ENCODE results near the gene GNG4. TPM values are rescaled to one million over a fixed set of nuclear protein-coding genes. Genes with fewer than 3 reads are reported as not detected.
"Not testable (repeated sequence)": the region's sequence is repeated elsewhere in the genome, so short reads cannot be mapped to it uniquely, and the experiment has no call there.

Gene GNG4
- total RNA-seq, 1 experiment from 2014 or later, result 9.0 TPM

- DNase-seq (ENCODE audit: low spot score), result no peak
Observed at GRCh38 chr1:235586992-235587391, 62.6 kb downstream of the GNG4 start.

DNA sequence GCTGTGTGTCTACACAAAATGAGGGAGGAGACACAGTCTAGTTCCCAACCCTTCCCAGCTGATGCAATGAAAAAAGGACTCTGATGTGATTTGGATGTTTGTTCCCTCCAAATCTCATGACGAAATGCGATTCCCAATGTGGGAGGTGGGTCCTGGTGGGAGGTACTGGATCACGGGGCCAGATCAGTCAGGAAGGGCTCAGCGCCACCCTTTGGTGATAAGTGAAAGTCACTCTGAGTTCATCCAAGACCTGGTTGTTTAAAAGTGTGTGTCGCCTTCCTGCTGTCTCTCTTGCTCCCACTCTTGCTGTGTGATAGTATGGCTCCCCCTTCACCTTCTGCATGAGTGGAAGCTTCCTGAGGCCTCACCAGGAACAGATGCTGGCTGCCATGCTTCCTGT lies 63.2 kb downstream of the GNG4 start:
- no peak for DNase-seq (ENCODE audit: low spot score)

GRCh38 chr1:235584973-235585372 lies 64.6 kb downstream of the GNG4 start:
- no peak for DNase-seq (ENCODE audit: low spot score)

GRCh38 chr1:235583511-235584001 lies 66.0 kb downstream of the GNG4 start:
- no peak for DNase-seq (ENCODE audit: low spot score)

DNA sequence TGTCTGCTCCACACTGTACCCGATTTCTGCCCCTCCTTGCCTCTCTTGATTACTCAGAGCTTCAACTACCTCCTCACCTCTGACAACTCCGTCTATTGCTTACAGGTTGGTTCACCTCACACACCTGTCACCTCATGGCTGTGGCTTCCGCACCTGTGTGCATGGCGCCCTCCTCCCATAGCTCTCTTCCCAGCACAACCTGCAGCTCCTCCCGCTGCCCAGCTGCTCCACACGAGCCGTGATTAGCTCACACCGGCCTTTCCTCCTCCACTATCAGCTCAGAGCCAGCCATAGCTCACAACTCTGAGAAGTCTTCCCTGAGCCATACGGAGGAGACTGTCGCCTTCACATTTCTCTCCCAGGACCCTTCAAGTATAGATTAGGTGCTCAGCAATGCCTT lies 67.5 kb downstream of the GNG4 start:
- no peak for DNase-seq (ENCODE audit: low spot score)

DNA sequence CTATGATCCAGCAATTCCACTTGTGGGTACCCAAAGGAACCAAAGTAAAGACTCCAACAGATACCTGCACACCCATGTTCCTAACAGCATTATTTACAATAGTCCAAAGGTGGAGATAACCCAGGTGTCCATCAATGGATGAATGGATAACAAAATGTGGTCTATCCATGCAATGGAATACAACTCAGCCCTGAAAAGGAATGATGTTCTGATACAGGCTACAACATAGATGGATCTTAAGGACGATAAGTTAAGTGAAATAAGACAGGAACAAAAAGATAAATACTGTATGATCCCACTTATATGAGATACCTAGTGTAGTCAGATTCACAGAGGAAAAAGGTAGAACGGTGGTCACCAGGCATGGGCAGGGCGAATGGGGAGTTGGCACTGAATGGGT lies 69.7 kb downstream of the GNG4 start:
- no peak for DNase-seq (ENCODE audit: low spot score)

GRCh38 chr1:235575597-235575996 lies 74.0 kb downstream of the GNG4 start:
- no peak for DNase-seq (ENCODE audit: low spot score)

- DNase-seq (ENCODE audit: low spot score), result no peak
Observed at GRCh38 chr1:235573880-235574279, 75.7 kb downstream of the GNG4 start.

- not testable (repeated sequence) for DNase-seq (ENCODE audit: low spot score)
Observed at GRCh38 chr1:235572971-235573370, 76.6 kb downstream of the GNG4 start.

DNA sequence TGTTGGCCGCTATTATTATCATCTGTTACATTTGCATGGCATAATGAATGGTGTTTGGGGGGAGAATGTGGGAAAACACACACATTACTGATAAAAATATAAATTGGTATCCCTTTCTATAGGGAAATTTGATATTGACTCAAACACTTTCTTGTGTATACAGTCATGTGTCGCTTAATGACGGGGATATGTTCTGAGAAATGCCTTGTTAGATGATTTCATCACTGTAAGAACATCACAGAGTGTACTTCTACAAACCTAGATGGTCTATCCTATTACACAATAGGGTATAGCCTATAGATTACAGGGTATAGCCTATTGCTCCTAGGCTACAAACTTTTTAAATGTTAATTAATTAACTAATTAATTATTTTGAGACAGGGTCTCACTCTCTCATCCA lies 78.1 kb downstream of the GNG4 start:
- no peak for DNase-seq (ENCODE audit: low spot score)

- DNase-seq (ENCODE audit: low spot score), result no peak
Observed at GRCh38 chr1:235567812-235568503, 81.6 kb downstream of the GNG4 start.

- no peak for DNase-seq (ENCODE audit: low spot score)
Observed at GRCh38 chr1:235566084-235566483, 83.5 kb downstream of the GNG4 start.

DNA sequence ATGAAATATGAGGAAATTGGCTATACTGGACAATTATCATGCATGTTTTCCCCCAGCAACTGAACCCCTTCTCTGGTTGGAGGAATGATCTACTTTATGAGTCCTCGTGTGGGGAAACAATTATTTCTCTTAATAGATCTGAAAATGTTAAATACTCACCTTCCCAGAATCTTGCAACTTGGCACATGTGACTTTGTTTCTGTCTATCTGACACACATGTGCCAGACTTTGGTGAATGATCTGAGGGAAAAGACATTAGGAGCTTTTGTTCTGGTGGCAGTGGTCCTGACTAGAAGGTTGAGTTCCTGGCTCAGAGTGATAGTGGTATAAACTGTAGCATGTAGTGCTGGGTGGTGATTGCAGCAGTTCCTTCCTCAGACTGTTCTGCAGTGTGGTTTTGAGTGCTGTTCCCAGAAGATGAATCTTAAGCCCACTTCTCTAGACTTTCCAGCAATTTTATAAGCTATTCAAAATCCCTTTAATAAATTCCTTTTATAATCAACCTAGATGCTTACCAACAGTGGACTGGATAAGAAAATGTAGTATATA lies 86.0 kb downstream of the GNG4 start:
- no peak for DNase-seq (ENCODE audit: low spot score)

DNA sequence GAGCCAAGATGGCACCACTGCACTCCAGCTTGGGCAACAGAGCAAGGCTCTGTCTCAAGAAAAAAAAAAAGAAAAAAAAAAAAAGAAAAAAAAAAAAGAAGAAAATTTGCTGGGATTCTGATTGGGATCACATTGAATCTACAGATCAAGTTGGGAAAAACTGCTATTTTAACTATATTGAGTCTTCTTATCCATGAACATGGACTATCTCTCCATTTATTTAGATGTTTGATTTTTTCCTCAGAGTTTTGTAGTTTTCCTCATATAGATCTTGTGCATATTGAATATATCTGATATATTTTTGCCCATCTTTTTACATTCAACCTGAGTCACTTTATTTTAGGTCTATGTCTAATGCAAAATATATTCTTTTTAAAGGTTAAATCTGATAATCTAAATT lies 87.0 kb downstream of the GNG4 start:
- DNase-seq (ENCODE audit: low spot score), result no peak

- no peak for DNase-seq (ENCODE audit: low spot score)
Observed at GRCh38 chr1:235558621-235559169, 90.9 kb downstream of the GNG4 start.

GRCh38 chr1:235557495-235557894 lies 92.1 kb downstream of the GNG4 start:
- no peak for DNase-seq (ENCODE audit: low spot score)

DNA sequence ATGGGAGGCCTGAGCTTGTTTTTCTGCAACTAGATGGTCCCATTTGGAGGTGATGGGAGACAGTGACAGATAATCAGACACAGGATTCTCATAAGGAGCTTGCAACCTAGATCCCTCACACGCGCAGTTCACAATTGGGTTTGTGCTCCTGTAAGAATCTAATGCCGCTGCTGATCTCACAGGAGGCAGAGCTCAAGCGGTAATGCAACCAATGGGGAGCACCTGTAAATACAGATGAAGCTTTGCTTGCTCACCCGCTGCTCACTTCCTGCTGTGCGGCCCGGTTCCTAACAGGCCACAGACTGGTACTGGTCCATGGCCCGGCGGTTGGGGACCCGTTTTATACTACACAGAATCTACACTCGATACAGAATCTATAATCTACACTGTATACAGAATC lies 92.8 kb downstream of the GNG4 start:
- DNase-seq (ENCODE audit: low spot score), result no peak

DNA sequence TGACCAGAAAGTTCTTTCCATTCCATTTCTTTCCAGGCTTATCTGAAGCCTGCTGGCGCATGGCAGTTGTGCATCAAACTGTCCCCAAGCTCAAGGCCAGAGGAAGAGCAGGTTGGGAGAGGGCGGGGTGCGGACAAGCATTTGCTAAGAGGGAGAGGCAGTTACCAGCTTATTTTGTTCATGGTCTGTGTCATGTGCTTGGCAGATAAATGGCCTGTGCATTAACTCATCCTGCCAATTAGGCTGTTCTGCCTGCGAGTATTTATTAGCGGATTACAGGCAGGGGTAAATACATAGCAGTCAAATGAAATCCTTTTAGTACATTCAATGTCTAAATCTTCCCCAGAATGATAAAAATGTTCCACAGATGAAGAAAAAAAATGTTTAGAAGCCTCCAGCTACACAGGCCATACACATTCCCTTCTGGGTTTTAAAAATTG lies 96.5 kb downstream of the GNG4 start:
- no peak for DNase-seq (ENCODE audit: low spot score)

GRCh38 chr1:235552146-235552716 lies 97.4 kb downstream of the GNG4 start:
- peak; percentile 20 for DNase-seq (ENCODE audit: low spot score)

GRCh38 chr1:235549351-235550139 lies 100.0 kb downstream of the GNG4 start:
- DNase-seq (ENCODE audit: low spot score), result no peak

DNA sequence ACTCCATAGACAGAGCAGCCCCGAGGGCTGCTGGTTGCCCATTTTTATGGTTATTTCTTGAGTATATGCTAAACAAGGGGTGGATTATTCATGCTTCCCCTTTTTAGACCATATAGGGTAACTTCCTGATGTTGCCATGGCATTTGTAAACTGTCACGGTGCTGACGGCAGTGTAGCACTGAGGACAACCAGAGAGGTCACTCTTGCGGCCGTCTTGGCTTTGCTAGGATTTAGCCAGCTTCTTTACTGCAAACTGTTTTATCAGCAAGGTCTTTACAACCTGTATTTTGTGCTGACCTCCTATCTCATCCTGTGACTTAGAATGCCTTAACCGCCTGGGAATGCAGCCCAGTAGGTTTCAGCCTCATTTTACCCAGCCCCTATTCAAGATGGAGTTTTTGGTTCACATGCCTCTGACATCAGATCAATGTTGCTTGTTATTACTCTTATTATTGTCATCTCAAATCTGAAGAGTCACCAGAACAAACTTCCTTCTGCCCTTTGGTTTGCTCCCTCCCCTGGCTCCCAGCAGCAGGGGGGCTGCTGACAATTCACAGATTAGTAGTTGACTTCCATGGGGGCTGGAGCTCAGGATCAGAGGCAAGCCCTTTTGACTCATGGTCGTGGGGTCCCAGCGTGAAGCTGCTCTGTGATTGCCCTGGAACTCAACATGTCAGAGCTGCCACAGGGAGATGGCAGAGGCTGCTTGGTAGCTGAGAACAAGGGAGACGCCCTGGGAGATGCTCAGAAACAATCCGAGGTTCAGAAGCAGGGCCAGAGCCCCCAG lies 103.0 kb downstream of the GNG4 start:
- DNase-seq (ENCODE audit: low spot score), result not testable (repeated sequence)
